Muscle of back (tissue), 11 donors: ENCODE measurements around the gene CRISP1. TPM values are rescaled to one million over a fixed set of nuclear protein-coding genes. Genes with fewer than 3 reads are reported as not detected.
"Not testable (repeated sequence)": the region's sequence is repeated elsewhere in the genome, so short reads cannot be mapped to it uniquely, and the experiment has no call there.

Experiments used
- DNase-seq, 3 donors: peaks; one replicate each; pipeline versions ENCODE4 v3.0.0 to v3.0.0-alpha.2; 2013
- polyA plus RNA-seq, 10 donors: library from polyadenylated mRNA; unstranded; fragments of 120-200 nt; gene quantifications; one replicate each; pipeline ENCODE4 v1.2.1, GENCODE V29; 2013; ENCODE audit not compliant: insufficient read length in 10 of 10

The CRISP1 gene
- polyA plus RNA-seq, 10 donors: not detected

- no peak for DNase-seq
These were observed 24.9 kb downstream of the CRISP1 start for GRCh38 chr6:49841424-49841823.

GRCh38 chr6:49839957-49840356 is 26.4 kb downstream of the CRISP1 start:
- no peak for DNase-seq

- no peak for DNase-seq
These were observed 27.2 kb downstream of the CRISP1 start for GRCh38 chr6:49839162-49839561.

GRCh38 chr6:49835140-49835539 is 31.2 kb downstream of the CRISP1 start:
- DNase-seq: no peak

GRCh38 chr6:49833386-49833785 is 32.9 kb downstream of the CRISP1 start:
- DNase-seq: no peak

GRCh38 chr6:49826743-49827406 is 39.5 kb downstream of the CRISP1 start:
- DNase-seq: no peak

- DNase-seq: no peak
These were observed 51.2 kb downstream of the CRISP1 start for GRCh38 chr6:49815166-49815565.

GRCh38 chr6:49813248-49813647 is 53.1 kb downstream of the CRISP1 start:
- DNase-seq: no peak

- no peak for DNase-seq
These were observed 60.2 kb downstream of the CRISP1 start for GRCh38 chr6:49806145-49806544.

GRCh38 chr6:49805246-49805645 is 61.1 kb downstream of the CRISP1 start:
- DNase-seq: no peak

- DNase-seq: no peak
These were observed 64.8 kb downstream of the CRISP1 start for GRCh38 chr6:49801525-49801924.

GRCh38 chr6:49799090-49799489 is 67.2 kb downstream of the CRISP1 start:
- DNase-seq: no peak

- not testable (repeated sequence) for DNase-seq
These were observed 69.4 kb downstream of the CRISP1 start for GRCh38 chr6:49796842-49797455.

- no peak for DNase-seq
These were observed 76.0 kb downstream of the CRISP1 start for GRCh38 chr6:49790341-49790740.

- no peak for DNase-seq
These were observed 79.2 kb downstream of the CRISP1 start, which contains the start of gene PGK2 for GRCh38 chr6:49787176-49787575. PGK2 (minus strand) TSS chr6:49787285; CDS start chr6:49787187, 98 bp downstream.

- DNase-seq: no peak
These were observed 82.1 kb downstream of the CRISP1 start for GRCh38 chr6:49784272-49784671.

Other genes with a start within 250 kb of the CRISP1 start
- 1 to 10 TPM in 7 of 10 donors, under 1 TPM in 3; 0.42 to 2.7 (median 1.2) TPM for gene RHAG, start 229.7 kb downstream of the CRISP1 start, polyA plus RNA-seq
- not detected for gene CRISP2, start 153.0 kb downstream of the CRISP1 start, polyA plus RNA-seq
- under 1 TPM in 8 of 10 donors, not detected in 2; 0.08 to 0.46 (median 0.29) TPM for gene CRISP3, start 122.1 kb downstream of the CRISP1 start, polyA plus RNA-seq
- gene PGK2, start 79.2 kb downstream of the CRISP1 start, polyA plus RNA-seq: not detected
- gene DEFB114, start 97.6 kb upstream of the CRISP1 start, polyA plus RNA-seq: not detected
- not detected for gene DEFB113, start 103.1 kb upstream of the CRISP1 start, polyA plus RNA-seq
- not detected for gene DEFB110, start 155.5 kb upstream of the CRISP1 start, polyA plus RNA-seq
- not detected for gene DEFB112, start 183.4 kb upstream of the CRISP1 start, polyA plus RNA-seq